Heart right ventricle (tissue), 16 donors: ENCODE data around the gene SLC28A3. TPM values are rescaled to one million over a fixed set of nuclear protein-coding genes. Genes with fewer than 3 reads are reported as not detected.

Experiments used
- ATAC-seq, 8 donors: fragments of 200-7000 bp; cut with Tn5 transposase; one replicate each; pipeline ENCODE4 v1.9.1; 2020; ENCODE audit warnings: mild to moderate bottlenecking in 8 of 8, moderate library complexity in 8 of 8, moderate number of reproducible peaks in 1 of 8
- DNase-seq, 2 donors: peaks; one replicate each; pipeline ENCODE4 v3.0.0-alpha.2; 2020
- H3K27ac ChIP-seq, 10 donors: fragments of 200-600 bp; sonication (generic) in 2 of 10; one replicate each; pipeline versions ENCODE4 v1.5.0 to v1.8.0; 2020 to 2022; ENCODE audit warnings: mild to moderate bottlenecking in 3 of 10
- H3K27me3 ChIP-seq, 7 donors: fragments of 200-600 bp; one replicate each; pipeline ENCODE4 v1.8.0; 2021 to 2022; ENCODE audit warnings: mild to moderate bottlenecking in 2 of 7
- H3K36me3 ChIP-seq, 9 donors: fragments of 200-600 bp; sonication (generic) in 1 of 9; one replicate each; pipeline versions ENCODE4 v1.5.0 to v1.8.0; 2020 to 2022; ENCODE audit warnings: mild to moderate bottlenecking in 2 of 9
- H3K4me1 ChIP-seq, 9 donors: fragments of 200-600 bp; sonication (generic) in 1 of 9; one replicate each; pipeline versions ENCODE4 v1.5.0 to v1.8.0; 2020 to 2022; ENCODE audit warnings: mild to moderate bottlenecking in 4 of 9
- H3K4me3 ChIP-seq, 10 donors: fragments of 200-600 bp; sonication (generic) in 2 of 10; one replicate each; pipeline versions ENCODE4 v1.5.0 to v1.8.0; 2020 to 2022; ENCODE audit warnings: mild to moderate bottlenecking in 7 of 10, moderate library complexity in 2 of 10
- H3K9me3 ChIP-seq, 11 donors: fragments of 200-600 bp in 10 of 11; sonication (generic) in 2 of 11; one replicate each; pipeline versions ENCODE4 v1.5.0 to v1.8.0; 2013 to 2022; ENCODE audit warnings: mild to moderate bottlenecking in 2 of 11, control low read depth in 1 of 11, moderate library complexity in 1 of 11
- WGBS, 2 donors: extraction: QIAGEN DNeasy Blood & Tissue Kit; methylation state at CpG; one replicate each; pipeline ENCODE4 v1.1.7; 2013; ENCODE audit warnings: inconsistent platforms in 1 of 2; 5-methylcytosine and 5-hydroxymethylcytosine counted together
- intact Hi-C, 10 donors: fragments of 100-400 bp; cut with DNase I; formaldehyde crosslinking; loops; one replicate each; pipeline versions ENCODE4 v1.11.1 to v1.14.2; 2022
- polyA plus RNA-seq, 2 donors: library from polyadenylated mRNA; stranded (reverse); fragments of 200-250 nt; gene quantifications; one replicate each; pipeline ENCODE4 v1.2.3, GENCODE V29; 2013
- total RNA-seq, 10 donors: library from RNA; stranded (reverse); fragmentation: NEBNext Ultra II Directional in 3 of 10; extraction: Animal tissue kit (Norgen Biotek cat#: 25700) in 3 of 10; gene quantifications; one replicate each; pipeline versions ENCODE4 v1.2.1 to v1.2.4, GENCODE V29; 2021 to 2023
- TF ChIP-seq, protein P1 (sequence below), 9 donors: fragments of 200-600 bp; sonication (generic) in 2 of 9; IDR thresholded peaks; one replicate each; pipeline versions ENCODE4 v1.5.0 to v1.8.0; 2021 to 2022; ENCODE audit warnings: antibody characterized with exemption in 9 of 9, mild to moderate bottlenecking in 5 of 9, moderate library complexity in 1 of 9
- donor health status: Arrhythmogenic right ventricular cardiomyopathy.
- donor health status: ischemic (EF 13 %, LVEDD 7.1; RV severe dilation, severe dysfunction).
- donor health status: healthy with polysubstance abuse.
- donor health status: DM: no; HTN: yes; CAD: no.
- donor health status: DM: no; HTN: no; CAD: no.
- donor health status: ischemic (EF 25% LVEDD 6.9; RV normal size, moderate dysfunction).
- donor health status: ischemic (EF 25% LVEDD 5.7; RV mildly dilated, moderate dysfunction).
- donor health status: healthy.
- donor health status: DM: yes; HTN: yes; CAD: no.
- donor health status: Ischemic cardiomyopathy.
- donor health status: ischemic (EF 35%, LVEDD 5.7; RV mildly dilated, moderate dysfunction).
- donor health status: nonischemic (EF 11% LVEDD 7.7; RV severe dilation, severe dysfunction).
- donor health status: DM: yes; HTN: yes; CAD: no.
- donor health status: PGD.
- donor health status: ischemic (EF 29% LVEDD 5.4; RV normal size, mild dysfunction).
- donor health status: nonischemic (EF 23%, LVEDD 6.1; RV moderate dilation, normal function).

The SLC28A3 gene
- total and polyA plus RNA-seq, 12 donors = 0.01 to 0.65 (median 0.18) TPM; not detected in 1

DNA sequence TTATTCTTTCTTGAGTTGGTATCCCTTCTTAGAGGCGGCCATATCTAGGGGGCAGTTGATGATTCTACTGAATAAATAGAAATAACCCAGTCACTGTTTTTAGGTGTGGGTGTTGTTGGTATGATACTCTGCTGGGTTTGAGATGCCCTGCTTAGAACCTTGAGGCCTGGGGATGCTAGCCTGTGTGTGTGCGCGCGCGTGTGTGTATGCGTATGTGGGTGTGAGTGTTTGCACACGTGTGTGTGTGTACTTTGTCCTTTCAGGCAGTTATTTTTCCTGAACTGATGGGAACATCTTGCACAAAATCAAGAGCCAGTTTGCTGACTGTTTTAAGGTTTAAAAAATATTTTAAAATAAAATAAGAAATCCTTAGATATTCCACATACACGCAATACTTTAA, 3.3 kb downstream of the SLC28A3 start:
- no peak for ATAC-seq
- H3K27ac ChIP-seq = no peak overlapping the region
- H3K9me3 ChIP-seq = no peaks in the 10 kb centered on the region
- no peak for DNase-seq
- H3K4me1 ChIP-seq = peaks cover 0 to 18% (median 0%) of the 10 kb centered on the region in 9 donors
- intact Hi-C loops = no loop called here
- H3K27me3 ChIP-seq = no peaks in the 10 kb centered on the region
- no peaks in the 10 kb centered on the region for H3K36me3 ChIP-seq
- TF ChIP-seq, protein P1, sequence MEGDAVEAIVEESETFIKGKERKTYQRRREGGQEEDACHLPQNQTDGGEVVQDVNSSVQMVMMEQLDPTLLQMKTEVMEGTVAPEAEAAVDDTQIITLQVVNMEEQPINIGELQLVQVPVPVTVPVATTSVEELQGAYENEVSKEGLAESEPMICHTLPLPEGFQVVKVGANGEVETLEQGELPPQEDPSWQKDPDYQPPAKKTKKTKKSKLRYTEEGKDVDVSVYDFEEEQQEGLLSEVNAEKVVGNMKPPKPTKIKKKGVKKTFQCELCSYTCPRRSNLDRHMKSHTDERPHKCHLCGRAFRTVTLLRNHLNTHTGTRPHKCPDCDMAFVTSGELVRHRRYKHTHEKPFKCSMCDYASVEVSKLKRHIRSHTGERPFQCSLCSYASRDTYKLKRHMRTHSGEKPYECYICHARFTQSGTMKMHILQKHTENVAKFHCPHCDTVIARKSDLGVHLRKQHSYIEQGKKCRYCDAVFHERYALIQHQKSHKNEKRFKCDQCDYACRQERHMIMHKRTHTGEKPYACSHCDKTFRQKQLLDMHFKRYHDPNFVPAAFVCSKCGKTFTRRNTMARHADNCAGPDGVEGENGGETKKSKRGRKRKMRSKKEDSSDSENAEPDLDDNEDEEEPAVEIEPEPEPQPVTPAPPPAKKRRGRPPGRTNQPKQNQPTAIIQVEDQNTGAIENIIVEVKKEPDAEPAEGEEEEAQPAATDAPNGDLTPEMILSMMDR (IDR thresholded peaks at IDR 0.05) = no peak
- 95 to 97% methylated on average over 8 of the region's 8 CpGs for WGBS, 2 donors
- H3K4me3 ChIP-seq = no peak overlapping the region

DNA sequence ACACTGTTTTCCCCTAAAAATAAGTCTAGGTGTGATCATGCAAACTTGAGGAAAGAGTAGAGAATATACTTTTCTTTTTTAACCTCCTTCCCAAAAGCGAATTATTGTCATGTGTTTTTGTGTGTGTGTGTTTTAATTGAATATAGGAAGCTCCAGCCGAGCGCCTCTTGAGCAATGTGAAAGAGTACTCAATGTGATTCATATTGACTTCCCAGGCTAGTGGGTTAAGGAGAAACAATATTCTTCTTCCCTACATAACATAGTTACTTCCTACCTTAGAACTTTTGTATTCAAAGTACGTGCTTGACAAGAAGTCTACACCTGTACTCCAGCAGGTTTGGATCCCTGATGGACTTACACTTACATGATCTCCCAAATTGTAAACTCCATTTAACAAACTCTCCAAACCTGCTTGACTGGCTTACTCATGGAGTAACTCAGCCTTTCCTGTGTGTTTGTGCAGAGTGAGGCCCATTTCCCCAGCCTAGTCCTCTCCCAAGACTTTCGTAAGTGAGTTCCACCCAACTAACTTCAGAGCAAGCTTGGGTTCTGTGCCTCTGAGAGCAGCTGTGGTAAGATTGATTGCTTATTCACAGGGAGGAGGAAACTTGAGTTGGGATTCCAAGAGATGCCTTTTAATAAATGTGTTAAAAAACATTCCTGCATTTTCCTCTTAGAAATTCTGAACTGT, 9.3 kb downstream of the SLC28A3 start:
- Histone ChIP-seq H3K9me3 (peaks cover 0 to 22% (median 6%) of the 10 kb centered on the region in 11 donors), H3K27me3 (no peaks in the 10 kb centered on the region), H3K36me3 (no peaks in the 10 kb centered on the region), H3K4me1 (peaks cover 0 to 8% (median 0%) of the 10 kb centered on the region in 9 donors), H3K27ac (no peak overlapping the region), H3K4me3 (no peak overlapping the region)
- TF ChIP-seq, protein P1 (IDR thresholded peaks at IDR 0.05) = no peak
- intact Hi-C loops = no loop called here
- ATAC-seq (no peak), DNase-seq (no peak)
- 84 to 92% methylated on average over 5 of the region's 5 CpGs for WGBS, 2 donors

DNA sequence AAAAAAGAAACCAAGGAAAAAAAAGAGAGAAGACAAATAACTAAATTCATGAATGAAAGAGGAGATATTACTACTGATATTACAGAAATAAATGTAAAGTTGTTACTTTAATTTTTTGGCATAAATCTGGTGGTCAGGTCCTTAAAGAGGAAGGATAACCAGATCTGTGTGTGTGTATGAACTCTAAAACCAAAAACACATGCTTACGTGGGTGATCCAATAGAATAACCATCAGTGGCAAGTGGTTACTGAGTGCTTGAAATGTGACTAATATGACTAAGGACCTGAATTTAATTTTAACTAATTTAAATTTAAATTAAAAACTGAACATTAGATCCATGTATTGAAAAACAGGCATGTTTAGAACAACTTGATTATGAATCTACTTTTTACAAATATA, 10.3 kb downstream of the SLC28A3 start:
- H3K36me3 ChIP-seq = no peaks in the 10 kb centered on the region
- ATAC-seq (no peak), DNase-seq (no peak)
- H3K27ac ChIP-seq = no peak overlapping the region
- H3K4me1 ChIP-seq = peaks cover 0 to 13% (median 0%) of the 10 kb centered on the region in 9 donors
- H3K27me3 ChIP-seq = no peaks in the 10 kb centered on the region
- no peak overlapping the region for H3K4me3 ChIP-seq
- WGBS, 2 donors = 96 to 100% methylated on average over 1 of the region's 1 CpG
- intact Hi-C loops = no loop called here
- TF ChIP-seq, protein P1 (IDR thresholded peaks at IDR 0.05) = no peak
- peaks cover 0 to 22% (median 6%) of the 10 kb centered on the region in 11 donors for H3K9me3 ChIP-seq

DNA sequence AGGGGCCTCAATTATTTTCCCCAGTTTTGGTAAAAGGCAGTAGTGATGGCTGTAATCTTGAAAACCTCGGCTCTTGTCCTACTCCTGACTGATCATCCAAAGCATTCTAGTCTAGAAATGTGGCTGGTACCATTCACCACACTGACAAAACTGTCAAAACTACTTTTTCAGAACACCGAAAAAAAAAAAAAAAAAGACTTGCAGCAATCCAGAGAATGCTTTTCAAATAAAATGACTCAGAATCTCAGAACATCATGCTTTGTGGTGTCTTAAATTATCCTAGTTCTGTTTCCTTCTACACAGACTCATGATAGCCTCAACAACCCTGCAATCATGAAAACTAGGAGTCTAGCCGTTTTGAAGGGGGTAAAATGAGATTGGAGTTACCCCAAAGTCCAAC, 13.4 kb downstream of the SLC28A3 start:
- no peak for ATAC-seq
- H3K4me3 ChIP-seq = no peak overlapping the region
- WGBS, 2 donors = 83 to 91% methylated on average over 3 of the region's 3 CpGs
- no peak overlapping the region for H3K27ac ChIP-seq
- no peaks in the 10 kb centered on the region for H3K27me3 ChIP-seq
- H3K4me1 ChIP-seq = peaks cover 0 to 29% (median 0%) of the 10 kb centered on the region in 9 donors
- intact Hi-C loops = no loop called here
- H3K36me3 ChIP-seq = no peaks in the 10 kb centered on the region
- DNase-seq = no peak
- H3K9me3 ChIP-seq = peaks cover 0 to 22% (median 6%) of the 10 kb centered on the region in 11 donors
- TF ChIP-seq, protein P1 (IDR thresholded peaks at IDR 0.05) = no peak
